Activated B cell treated with CpG ODN at 0.5 μM for 24 hours (primary cell): ENCODE results near the gene SND1. TPM values are rescaled to one million over a fixed set of nuclear protein-coding genes. Genes with fewer than 3 reads are reported as not detected.

ENCODE experiments used
- ATAC-seq: fragments of 200-7000 bp; cut with Tn5 transposase; one replicate; pipeline ENCODE4 v1.10.0; 2021; ENCODE audit warnings: low read depth, mild to moderate bottlenecking, moderate library complexity
- CTCF ChIA-PET: fragments of 350-600 bp; sonication (Branson Sonifier 250); formaldehyde crosslinking; loops from one replicate; lab custom pipeline; 2021; ENCODE audit warnings: antibody characterized with exemption; lab: Charles Lee
- POLR2A ChIA-PET: fragments of 350-600 bp; sonication (Branson Sonifier 250); formaldehyde crosslinking; loops from one replicate; lab custom pipeline; 2021; ENCODE audit warnings: antibody characterized with exemption; lab: Charles Lee
- DNase-seq: peaks from one replicate; pipeline ENCODE4 v3.0.0; 2022
- H3K27ac Mint-ChIP-seq: one replicate; pipeline ENCODE4 v1.8.0; 2020; ENCODE audit warnings: mixed read lengths
- H3K27me3 Mint-ChIP-seq: one replicate; pipeline ENCODE4 v1.8.0; 2021; ENCODE audit warnings: mixed read lengths
- H3K36me3 Mint-ChIP-seq: one replicate; pipeline ENCODE4 v1.8.0; 2021; ENCODE audit warnings: low read depth, mixed read lengths
- H3K4me1 Mint-ChIP-seq: one replicate; pipeline ENCODE4 v1.8.0; 2021; ENCODE audit warnings: mixed read lengths
- H3K4me3 Mint-ChIP-seq: one replicate; pipeline ENCODE4 v1.8.0; 2020; ENCODE audit warnings: mild to moderate bottlenecking, mixed read lengths
- H3K9me3 Mint-ChIP-seq: one replicate; pipeline ENCODE4 v1.8.0; 2020; ENCODE audit warnings: mixed read lengths
- CTCF ChIP-seq: fragments of 200-600 bp; IDR thresholded peaks from one replicate; pipeline ENCODE4 v1.8.0; 2022; ENCODE audit warnings: antibody characterized with exemption, mild to moderate bottlenecking
- intact Hi-C: fragments of 100-400 bp; cut with micrococcal nuclease; formaldehyde crosslinking; loops from one replicate; pipeline ENCODE4 v1.15.1; 2024
- total RNA-seq: library from RNA; stranded (reverse); gene quantifications from 2 replicates; pipeline ENCODE4 v1.2.3, GENCODE V29; 2022

Gene SND1
- total RNA-seq, 1 donor from 2014 or later: 215 TPM

- peak overlapping the region; percentile 88 for H3K4me3 Mint-ChIP-seq
- DNase-seq (peak; percentile 45), ATAC-seq (peak; percentile 83)
- ChIA-PET POLR2A (no interaction called here), CTCF (interaction anchor here (1.6 kb wide), 1 partner anchor 177 kb away, joined by 7 read pairs; no protein-coding TSS in a partner anchor)
- peaks cover 26% of the 10 kb centered on the region for H3K4me1 Mint-ChIP-seq
- H3K36me3 Mint-ChIP-seq: peaks cover 13% of the 10 kb centered on the region
- intact Hi-C loops: loop anchor here (2.0 to 5.0 kb wide), 4 partner anchors 75 to 323 kb away; no protein-coding TSS in a partner anchor
- TF ChIP-seq CTCF: no peak
- H3K27ac Mint-ChIP-seq: no peak overlapping the region
- H3K9me3 Mint-ChIP-seq: no peaks in the 10 kb centered on the region
- H3K27me3 Mint-ChIP-seq: peaks cover 4% of the 10 kb centered on the region
Observed at GRCh38 chr7:128031901-128032604, 380.1 kb downstream of the SND1 start.

- H3K4me3 Mint-ChIP-seq: peak overlapping the region; percentile 52
- intact Hi-C loops: loop anchor here (2.0 to 5.0 kb wide), 4 partner anchors 75 to 324 kb away; no protein-coding TSS in a partner anchor
- peaks cover 29% of the 10 kb centered on the region for H3K4me1 Mint-ChIP-seq
- peaks cover 4% of the 10 kb centered on the region for H3K27me3 Mint-ChIP-seq
- no peak for TF ChIP-seq CTCF
- H3K36me3 Mint-ChIP-seq: peaks cover 13% of the 10 kb centered on the region
- ChIA-PET CTCF (interaction anchor here (1.6 kb wide), 1 partner anchor 176 kb away, joined by 7 read pairs; no protein-coding TSS in a partner anchor), POLR2A (no interaction called here)
- DNase-seq (no peak), ATAC-seq (peak; percentile 31)
- H3K27ac Mint-ChIP-seq: no peak overlapping the region
- H3K9me3 Mint-ChIP-seq: no peaks in the 10 kb centered on the region
Observed at GRCh38 chr7:128032605-128033235, 380.7 kb downstream of the SND1 start.

- POLR2A ChIA-PET: no interaction called here
- H3K4me1 Mint-ChIP-seq: peaks cover 30% of the 10 kb centered on the region
- H3K27me3 Mint-ChIP-seq: peaks cover 4% of the 10 kb centered on the region
- CTCF ChIA-PET: interaction anchor here (1.6 kb wide), 1 partner anchor 176 kb away, joined by 7 read pairs; no protein-coding TSS in a partner anchor
- peaks cover 13% of the 10 kb centered on the region for H3K36me3 Mint-ChIP-seq
- no peak for TF ChIP-seq CTCF
- no peaks in the 10 kb centered on the region for H3K9me3 Mint-ChIP-seq
- intact Hi-C loops: loop anchor here (2.0 to 5.0 kb wide), 4 partner anchors 74 to 324 kb away; no protein-coding TSS in a partner anchor
- no peak overlapping the region for H3K27ac Mint-ChIP-seq
- ATAC-seq (no peak), DNase-seq (no peak)
- no peak overlapping the region for H3K4me3 Mint-ChIP-seq
Observed at GRCh38 chr7:128033246-128033645, 381.3 kb downstream of the SND1 start.

- H3K4me3 Mint-ChIP-seq: no peak overlapping the region
- ATAC-seq: no peak
- no peaks in the 10 kb centered on the region for H3K9me3 Mint-ChIP-seq
- TF ChIP-seq CTCF: no peak
- intact Hi-C loops: loop anchor here (5.0 kb wide), 3 partner anchors 72 to 172 kb away; no protein-coding TSS in a partner anchor
- CTCF ChIA-PET: no interaction called here
- peaks cover 36% of the 10 kb centered on the region for H3K4me1 Mint-ChIP-seq
- no peak overlapping the region for H3K27ac Mint-ChIP-seq
- no peaks in the 10 kb centered on the region for H3K27me3 Mint-ChIP-seq
- POLR2A ChIA-PET: no interaction called here
- no peaks in the 10 kb centered on the region for H3K36me3 Mint-ChIP-seq
- DNase-seq: no peak
Observed at GRCh38 chr7:128034825-128035224, 382.8 kb downstream of the SND1 start.

- ATAC-seq (no peak), DNase-seq (no peak)
- no peaks in the 10 kb centered on the region for H3K27me3 Mint-ChIP-seq
- intact Hi-C loops: no loop called here
- ChIA-PET POLR2A (no interaction called here), CTCF (interaction anchor here (1.0 kb wide), 1 partner anchor 100 kb away, joined by 3 read pairs; no protein-coding TSS in a partner anchor)
- no peak for TF ChIP-seq CTCF
- H3K27ac Mint-ChIP-seq: no peak overlapping the region
- H3K9me3 Mint-ChIP-seq: no peaks in the 10 kb centered on the region
- no peaks in the 10 kb centered on the region for H3K36me3 Mint-ChIP-seq
- no peak overlapping the region for H3K4me3 Mint-ChIP-seq
- H3K4me1 Mint-ChIP-seq: peaks cover 29% of the 10 kb centered on the region
Observed at GRCh38 chr7:128035712-128036111, 383.7 kb downstream of the SND1 start.
